OCI-LY1 (cell line): Measurements from ENCODE around the gene KSR1.

Experiments used
- EZH2 ChIP-seq: fragments of 200-600 bp; sonication (generic), shearing (Covaris generic); IDR thresholded peaks from 2 replicates; pipeline ENCODE4 v1.8.0; 2017; ENCODE audit warnings: borderline replicate concordance, mixed run types, mild to moderate bottlenecking, antibody characterized with exemption, low read length, moderate library complexity, mixed read lengths
- TF ChIP-seq, protein P1 (sequence below): fragments of 200-600 bp; sonication (generic), shearing (Covaris generic); IDR thresholded peaks from 2 replicates; pipeline ENCODE4 v1.5.1; 2017; ENCODE audit warnings: mild to moderate bottlenecking, antibody characterized with exemption, low read length, moderate library complexity, mixed read lengths

DNA sequence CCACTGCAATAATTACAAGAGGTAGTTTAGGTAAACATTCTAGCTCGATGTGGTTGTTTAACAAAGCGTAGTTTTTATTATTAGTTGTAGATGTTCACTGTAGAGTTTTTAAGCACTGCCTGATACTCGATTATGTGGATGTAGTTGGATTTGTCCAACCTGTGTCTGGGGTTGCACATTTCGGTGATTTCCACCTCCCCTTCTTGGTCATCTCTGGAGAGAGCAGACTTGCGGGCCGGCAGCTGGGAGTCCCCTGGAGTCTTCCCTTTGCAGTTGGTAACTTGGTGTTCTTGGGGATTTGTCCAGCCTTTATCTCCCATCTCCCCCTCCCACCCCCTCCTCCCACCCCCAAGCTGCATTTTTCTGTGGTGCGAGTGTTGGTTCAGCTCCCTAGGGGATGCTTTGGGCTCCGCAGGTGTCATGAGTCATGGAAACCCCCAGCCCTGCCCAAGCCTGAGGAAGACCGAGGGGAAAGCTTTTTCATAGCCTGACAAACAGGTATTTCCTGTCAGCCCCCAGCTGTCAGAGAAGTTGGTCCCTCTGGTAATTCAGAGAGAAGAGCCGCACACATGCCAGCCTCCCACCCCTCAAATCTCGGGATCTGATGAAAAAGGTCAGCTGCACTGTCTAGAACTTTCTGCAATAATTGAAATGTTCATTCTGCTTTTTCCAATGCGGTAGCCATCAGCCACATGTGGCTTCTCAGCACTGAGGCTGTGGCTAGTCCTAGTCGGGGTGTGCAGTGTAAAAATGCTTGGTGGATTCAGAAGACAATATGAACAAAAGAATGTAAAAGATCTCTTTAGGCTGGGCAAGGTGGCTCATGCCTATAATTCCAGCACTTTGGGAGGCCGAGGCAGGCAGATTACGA lies 50.3 kb downstream of the KSR1 start:
- TF ChIP-seq, protein P1, sequence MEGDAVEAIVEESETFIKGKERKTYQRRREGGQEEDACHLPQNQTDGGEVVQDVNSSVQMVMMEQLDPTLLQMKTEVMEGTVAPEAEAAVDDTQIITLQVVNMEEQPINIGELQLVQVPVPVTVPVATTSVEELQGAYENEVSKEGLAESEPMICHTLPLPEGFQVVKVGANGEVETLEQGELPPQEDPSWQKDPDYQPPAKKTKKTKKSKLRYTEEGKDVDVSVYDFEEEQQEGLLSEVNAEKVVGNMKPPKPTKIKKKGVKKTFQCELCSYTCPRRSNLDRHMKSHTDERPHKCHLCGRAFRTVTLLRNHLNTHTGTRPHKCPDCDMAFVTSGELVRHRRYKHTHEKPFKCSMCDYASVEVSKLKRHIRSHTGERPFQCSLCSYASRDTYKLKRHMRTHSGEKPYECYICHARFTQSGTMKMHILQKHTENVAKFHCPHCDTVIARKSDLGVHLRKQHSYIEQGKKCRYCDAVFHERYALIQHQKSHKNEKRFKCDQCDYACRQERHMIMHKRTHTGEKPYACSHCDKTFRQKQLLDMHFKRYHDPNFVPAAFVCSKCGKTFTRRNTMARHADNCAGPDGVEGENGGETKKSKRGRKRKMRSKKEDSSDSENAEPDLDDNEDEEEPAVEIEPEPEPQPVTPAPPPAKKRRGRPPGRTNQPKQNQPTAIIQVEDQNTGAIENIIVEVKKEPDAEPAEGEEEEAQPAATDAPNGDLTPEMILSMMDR, result no peak
- no peak for TF ChIP-seq EZH2
